MCF 10A (cell line): ENCODE results near the gene LSM14B. TPM values are rescaled to one million over a fixed set of nuclear protein-coding genes. Genes with fewer than 3 reads are reported as not detected.

ENCODE experiments used
- BruUV-seq: library from RNA; stranded (reverse); fragments of 400-500 nt; replicated peaks from 2 replicates; lab custom pipeline; 2021; lab: Mats Ljungman, UMichigan
- CTCF ChIA-PET: fragments of 300-600 bp; sonication (Branson Sonifier 250); formaldehyde crosslinking; extraction: SDS; loops from one replicate; lab custom pipeline; 2021; ENCODE audit warnings: antibody characterized with exemption, inconsistent platforms; lab: Yijun Ruan, JAX
- POLR2A ChIA-PET: fragments of 300-600, 350-650 bp; sonication (Branson Sonifier 250); formaldehyde crosslinking; extraction: SDS; loops from one replicate; lab custom pipeline; 2020; ENCODE audit warnings: antibody characterized with exemption, inconsistent platforms; lab: Yijun Ruan, JAX
- DNase-seq: peaks from one replicate; pipeline ENCODE4 v3.0.0-alpha.2; 2018; ENCODE audit not compliant: unreplicated experiment
- H3K27ac Mint-ChIP-seq: one replicate; pipeline ENCODE4 v1.8.0; 2022; ENCODE audit warnings: mild to moderate bottlenecking, low read depth, mixed read lengths; ENCODE audit not compliant: unreplicated experiment
- H3K27me3 Mint-ChIP-seq: one replicate; pipeline ENCODE4 v1.8.0; 2022; ENCODE audit warnings: mixed read lengths; ENCODE audit not compliant: insufficient read depth, unreplicated experiment
- H3K36me3 Mint-ChIP-seq: one replicate; pipeline ENCODE4 v1.8.0; 2022; ENCODE audit warnings: mild to moderate bottlenecking, moderate library complexity, mixed read lengths; ENCODE audit not compliant: insufficient read depth, unreplicated experiment
- H3K4me1 Mint-ChIP-seq: one replicate; pipeline ENCODE4 v1.8.0; 2022; ENCODE audit warnings: mixed read lengths; ENCODE audit not compliant: insufficient read depth, unreplicated experiment
- H3K4me3 Mint-ChIP-seq: one replicate; pipeline ENCODE4 v1.8.0; 2022; ENCODE audit warnings: mild to moderate bottlenecking, moderate library complexity, mixed read lengths; ENCODE audit not compliant: unreplicated experiment
- H3K9me3 Mint-ChIP-seq: one replicate; pipeline ENCODE4 v1.8.0; 2022; ENCODE audit warnings: mixed read lengths; ENCODE audit not compliant: unreplicated experiment
- intact Hi-C: fragments of 100-400 bp; cut with micrococcal nuclease; formaldehyde crosslinking; loops from 2 replicates; pipeline ENCODE4 v1.14.1; 2022
- total RNA-seq: library from RNA; stranded (reverse); gene quantifications from 2 replicates; pipeline ENCODE4 v1.2.3, GENCODE V29; 2022
- TF ChIP-seq, protein P1 (sequence below): fragments of 200-600 bp; IDR thresholded peaks from one replicate; pipeline ENCODE4 v1.8.0; 2022; ENCODE audit warnings: antibody characterized with exemption, mild to moderate bottlenecking; ENCODE audit not compliant: unreplicated experiment

LSM14B gene
- total RNA-seq, 1 experiment from 2014 or later: 35.1 TPM

- ChIA-PET CTCF (interaction anchor here (0.6 to 1.6 kb wide), 2 partner anchors 168 to 172 kb away, joined by 4 to 5 read pairs; no protein-coding TSS in a partner anchor), POLR2A (interaction anchor here (0.7 to 2.9 kb wide), 19 partner anchors 9 to 558 kb away, joined by 3 to 8 read pairs (median 5); partner anchors contain the start of genes LSM14B, OSBPL2, PSMA7 and RPS21)
- H3K4me1 Mint-ChIP-seq: peaks cover 19% of the 10 kb centered on the region
- no peaks in the 10 kb centered on the region for H3K27me3 Mint-ChIP-seq
- H3K36me3 Mint-ChIP-seq: peaks cover 21% of the 10 kb centered on the region
- intact Hi-C loops: no loop called here
- H3K27ac Mint-ChIP-seq: peak within 1 kb of the TSS; percentile 99
- DNase-seq: peak; percentile 94
- TF ChIP-seq, protein P1, sequence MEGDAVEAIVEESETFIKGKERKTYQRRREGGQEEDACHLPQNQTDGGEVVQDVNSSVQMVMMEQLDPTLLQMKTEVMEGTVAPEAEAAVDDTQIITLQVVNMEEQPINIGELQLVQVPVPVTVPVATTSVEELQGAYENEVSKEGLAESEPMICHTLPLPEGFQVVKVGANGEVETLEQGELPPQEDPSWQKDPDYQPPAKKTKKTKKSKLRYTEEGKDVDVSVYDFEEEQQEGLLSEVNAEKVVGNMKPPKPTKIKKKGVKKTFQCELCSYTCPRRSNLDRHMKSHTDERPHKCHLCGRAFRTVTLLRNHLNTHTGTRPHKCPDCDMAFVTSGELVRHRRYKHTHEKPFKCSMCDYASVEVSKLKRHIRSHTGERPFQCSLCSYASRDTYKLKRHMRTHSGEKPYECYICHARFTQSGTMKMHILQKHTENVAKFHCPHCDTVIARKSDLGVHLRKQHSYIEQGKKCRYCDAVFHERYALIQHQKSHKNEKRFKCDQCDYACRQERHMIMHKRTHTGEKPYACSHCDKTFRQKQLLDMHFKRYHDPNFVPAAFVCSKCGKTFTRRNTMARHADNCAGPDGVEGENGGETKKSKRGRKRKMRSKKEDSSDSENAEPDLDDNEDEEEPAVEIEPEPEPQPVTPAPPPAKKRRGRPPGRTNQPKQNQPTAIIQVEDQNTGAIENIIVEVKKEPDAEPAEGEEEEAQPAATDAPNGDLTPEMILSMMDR: no peak
- BruUV-seq: TSS peak; percentile 78
- no peaks in the 10 kb centered on the region for H3K9me3 Mint-ChIP-seq
- H3K4me3 Mint-ChIP-seq: peak within 1 kb of the TSS; percentile 95
These were observed 60.5 kb downstream of the LSM14B start, which contains the start of gene MTG2 for GRCh38 chr20:62182469-62183425. Gene MTG2, plus strand, starts transcription at chr20:62183028. Its CDS starts 10,393 bp downstream, at chr20:62193421.

DNA sequence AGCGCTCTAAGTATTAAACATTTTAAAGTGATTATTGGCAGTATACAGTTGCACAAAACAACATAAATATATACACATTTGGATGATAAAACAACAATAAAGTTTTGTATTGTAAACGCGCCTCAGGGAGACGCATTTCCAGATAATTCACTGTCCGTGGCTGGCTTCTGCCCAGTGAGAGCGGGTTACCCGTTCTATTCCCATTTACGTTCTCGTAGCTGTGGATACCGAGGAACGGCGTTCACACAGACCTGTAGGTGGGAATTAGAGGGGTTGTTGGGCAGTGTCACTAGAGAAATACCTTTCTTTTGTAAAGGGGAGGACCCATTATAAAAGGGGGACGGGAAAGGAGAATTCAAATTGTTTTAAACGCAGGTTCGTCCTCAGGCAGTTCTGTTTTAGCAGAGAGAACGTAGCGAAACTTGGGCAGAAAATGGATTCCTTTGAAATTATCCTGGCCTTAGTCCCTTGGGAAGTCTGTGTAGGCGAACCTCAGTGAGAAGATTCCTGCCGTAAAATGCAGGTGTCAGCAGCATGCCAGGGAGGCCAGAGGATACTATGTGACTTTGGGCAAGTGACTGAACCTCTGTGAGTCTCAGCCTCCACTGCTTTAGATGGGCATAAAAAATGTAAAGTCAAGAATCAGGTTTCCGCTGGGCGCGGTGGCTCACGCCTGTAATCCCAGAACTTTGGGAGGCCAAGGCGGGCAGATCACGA lies 61.3 kb downstream of the LSM14B start:
- intact Hi-C loops: no loop called here
- no peak for DNase-seq
- Mint-ChIP-seq H3K27ac (peak overlapping the region; percentile 99), H3K9me3 (no peaks in the 10 kb centered on the region), H3K36me3 (peaks cover 20% of the 10 kb centered on the region), H3K27me3 (no peaks in the 10 kb centered on the region), H3K4me1 (peaks cover 21% of the 10 kb centered on the region), H3K4me3 (peak overlapping the region; percentile 95)
- BruUV-seq: TSS peak; percentile 73
- TF ChIP-seq, protein P1: no peak
- CTCF ChIA-PET: no interaction called here
- POLR2A ChIA-PET: interaction anchor here (0.7 to 2.9 kb wide), 11 partner anchors 8 to 118 kb away, joined by 3 to 8 read pairs (median 4); partner anchors contain the start of genes LSM14B, OSBPL2 and PSMA7

Other genes with a start within 250 kb of the LSM14B start
- gene TAF4, start 56.6 kb upstream of the LSM14B start, total RNA-seq: 15.9 and 16.1 TPM in 2 replicates
- gene PSMA7, start 20.9 kb downstream of the LSM14B start, total RNA-seq: 362 and 419 TPM in 2 replicates
- gene SS18L1, start 21.3 kb downstream of the LSM14B start, total RNA-seq: 16.1 and 17.9 TPM in 2 replicates
- gene MTG2, start 60.6 kb downstream of the LSM14B start, total RNA-seq: 46.9 and 61.0 TPM in 2 replicates
- not detected in 2 replicates for gene HRH3, start 97.8 kb downstream of the LSM14B start, total RNA-seq
- gene OSBPL2, start 116.0 kb downstream of the LSM14B start, total RNA-seq: 38.8 and 51.9 TPM in 2 replicates
- 98.0 and 127 TPM in 2 replicates for gene ADRM1, start 180.5 kb downstream of the LSM14B start, total RNA-seq
- 266 and 292 TPM in 2 replicates for gene LAMA5, start 244.8 kb downstream of the LSM14B start, total RNA-seq